Esophagus muscularis mucosa (tissue), 4 donors: ENCODE data around the gene TRAF2.

Experiments
- CTCF ChIP-seq, 3 experiments: fragments of 200-600 bp in 2 of 3; fragments of 450-650 bp in 1 of 3; sonication (generic) in 2 of 3; IDR thresholded peaks; one replicate each; pipeline ENCODE4 v1.5.1; 2017 to 2019; ENCODE audit warnings: antibody characterized with exemption in 3 of 3, mild to moderate bottlenecking in 2 of 3, moderate library complexity in 1 of 3
- EP300 ChIP-seq: sonication (generic); formaldehyde crosslinking; IDR thresholded peaks from one replicate; pipeline ENCODE4 v1.6.1; 2017; ENCODE audit warnings: antibody characterized with exemption
- POLR2A ChIP-seq: fragments of 450-650 bp; IDR thresholded peaks from one replicate; pipeline ENCODE4 v1.6.1; 2017; ENCODE audit warnings: antibody characterized with exemption, moderate library complexity, mild to moderate bottlenecking, low read depth

DNA sequence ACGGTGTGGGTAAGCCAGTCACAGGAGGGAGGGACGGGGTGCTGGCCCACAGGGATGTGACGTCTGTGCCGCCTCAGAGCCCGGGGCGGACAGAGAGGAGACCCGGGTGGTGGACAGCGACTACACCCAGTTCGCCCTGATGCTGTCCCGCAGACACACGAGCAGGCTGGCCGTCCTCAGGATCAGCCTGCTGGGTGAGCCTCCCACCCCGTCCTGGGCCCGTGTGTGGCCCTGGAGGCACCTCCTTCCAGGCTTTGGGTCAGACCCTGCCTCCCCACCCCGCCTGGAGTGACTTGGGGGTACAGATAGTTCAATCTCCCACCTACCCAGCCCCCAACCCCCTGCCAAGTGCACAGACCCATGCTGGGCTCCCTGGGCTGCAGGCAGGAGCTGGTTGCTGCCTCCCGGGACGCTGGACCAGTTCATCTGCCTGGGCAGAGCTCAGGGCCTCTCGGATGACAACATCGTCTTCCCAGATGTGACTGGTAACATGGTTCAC, 67.5 kb downstream of the TRAF2 start:
- TF ChIP-seq POLR2A (no peak), EP300 (no peak), CTCF (IDR thresholded peaks at IDR 0.05) (no peak)
